Stimulated activated CD4-positive, alpha-beta T cell treated with anti-CD3 and anti-CD28 coated beads, Interleukin-1b, Interleukin-23, amount 100 ng/mL, for 1 hour (primary cell): Measurements from ENCODE around the gene PRM3.

Source experiments
- DNase-seq, 2 donors: peaks; one replicate each; pipeline ENCODE4 v3.0.0-alpha.2; 2020; ENCODE audit warnings: low read depth in 2 of 2

PRM3 gene

DNA sequence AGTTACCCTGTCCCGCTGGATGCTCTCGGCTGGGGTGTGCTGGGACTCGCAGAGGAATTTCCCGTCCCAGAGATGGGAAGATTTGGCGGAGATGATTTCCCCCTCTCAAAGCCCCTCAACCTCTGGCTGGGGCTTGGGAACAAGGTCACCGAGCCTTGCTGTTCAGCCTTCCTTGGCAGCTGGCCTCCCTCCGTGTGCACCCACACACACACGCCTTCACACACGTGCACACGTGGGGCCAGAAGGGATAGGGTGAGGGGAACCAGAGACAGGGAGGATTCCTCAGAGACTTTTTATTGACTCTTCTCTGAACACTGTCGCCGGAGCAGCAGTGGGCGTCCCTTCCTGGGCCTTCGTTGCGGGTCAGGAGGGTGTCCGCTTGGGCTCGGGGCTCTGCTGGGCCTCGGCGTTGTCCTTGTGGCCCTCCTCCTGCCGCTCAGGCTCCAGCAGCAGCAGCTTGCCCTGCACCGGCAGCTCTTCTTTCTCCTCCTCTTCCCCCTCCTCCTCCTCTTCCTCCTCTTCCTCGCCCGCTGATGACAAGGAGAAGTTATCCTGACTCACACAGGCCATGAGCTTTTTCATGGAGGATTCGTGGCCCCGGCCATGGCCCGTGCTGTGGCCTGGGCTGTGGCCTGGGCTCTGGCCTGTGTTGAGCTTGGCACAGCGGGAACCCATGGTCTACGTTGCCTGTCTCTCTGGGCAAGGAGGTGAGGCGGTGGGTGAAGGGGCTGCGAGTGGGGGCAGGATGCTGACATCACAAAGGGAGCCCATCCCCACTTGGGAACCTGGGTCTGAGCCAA, at the start of gene PRM3:
TSS of gene PRM3 (minus strand) at position 709 of the 800 bp plus-strand sequence. CDS start at position 675, 34 bp downstream.
- DNase-seq = no peak

DNA sequence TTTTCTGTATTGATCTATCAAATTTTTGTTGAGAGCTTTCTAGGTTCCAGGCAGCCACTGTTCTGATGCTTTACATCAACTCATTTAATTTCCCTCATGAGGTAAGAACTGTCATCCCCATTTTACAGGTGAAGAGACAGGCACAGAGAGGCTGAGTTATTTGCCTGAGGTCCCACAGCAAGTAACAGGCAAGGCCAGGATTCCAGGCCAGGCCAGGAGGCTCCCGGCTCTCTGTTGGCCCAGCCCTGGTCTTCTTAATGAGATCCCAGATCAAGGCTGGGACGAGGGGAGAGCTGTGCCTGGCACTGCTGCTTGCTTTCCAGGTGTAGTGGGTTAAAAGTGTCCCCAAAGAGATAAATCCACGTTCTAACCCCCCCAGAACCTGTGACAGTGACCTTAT, 49.4 kb upstream of the PRM3 start:
- no peak for DNase-seq

DNA sequence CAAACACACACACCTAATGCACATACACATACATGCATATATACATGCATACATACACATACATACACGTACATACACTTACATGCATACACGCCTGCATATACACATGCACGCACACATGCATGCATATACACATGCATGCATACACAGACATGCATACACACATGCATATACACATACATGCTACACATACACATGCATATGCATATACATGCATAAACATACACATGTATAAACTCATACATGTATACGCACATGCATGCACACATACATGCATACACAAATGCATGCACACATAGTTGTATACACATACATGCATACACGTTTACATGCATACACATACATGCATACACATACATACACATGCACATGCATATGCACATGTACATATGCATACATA, 48.2 kb upstream of the PRM3 start:
- no peak for DNase-seq

DNA sequence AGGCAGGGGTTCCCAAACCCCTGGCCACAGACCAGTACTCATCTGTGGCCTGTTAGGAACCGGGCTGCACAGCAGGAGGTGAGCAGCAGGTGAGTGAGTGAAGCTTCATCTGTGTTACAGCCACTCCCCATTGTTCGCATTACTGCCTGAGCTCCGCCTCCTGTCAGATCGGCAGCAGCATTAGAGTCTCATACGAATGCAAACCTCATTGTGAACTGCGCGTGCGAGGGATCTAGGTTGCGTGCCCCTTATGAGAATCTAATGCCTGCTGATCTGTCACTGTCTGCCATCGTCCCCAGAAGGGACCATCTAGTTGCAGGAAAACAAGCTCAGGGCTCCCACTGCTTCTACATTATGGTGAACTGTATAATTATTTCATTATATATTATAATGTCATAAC, 46.7 kb upstream of the PRM3 start:
- DNase-seq = no peak

- DNase-seq = no peak
Observed at GRCh38 chr16:11319529-11320146, 46.2 kb upstream of the PRM3 start.

GRCh38 chr16:11318817-11319216, 45.4 kb upstream of the PRM3 start:
- no peak for DNase-seq

DNA sequence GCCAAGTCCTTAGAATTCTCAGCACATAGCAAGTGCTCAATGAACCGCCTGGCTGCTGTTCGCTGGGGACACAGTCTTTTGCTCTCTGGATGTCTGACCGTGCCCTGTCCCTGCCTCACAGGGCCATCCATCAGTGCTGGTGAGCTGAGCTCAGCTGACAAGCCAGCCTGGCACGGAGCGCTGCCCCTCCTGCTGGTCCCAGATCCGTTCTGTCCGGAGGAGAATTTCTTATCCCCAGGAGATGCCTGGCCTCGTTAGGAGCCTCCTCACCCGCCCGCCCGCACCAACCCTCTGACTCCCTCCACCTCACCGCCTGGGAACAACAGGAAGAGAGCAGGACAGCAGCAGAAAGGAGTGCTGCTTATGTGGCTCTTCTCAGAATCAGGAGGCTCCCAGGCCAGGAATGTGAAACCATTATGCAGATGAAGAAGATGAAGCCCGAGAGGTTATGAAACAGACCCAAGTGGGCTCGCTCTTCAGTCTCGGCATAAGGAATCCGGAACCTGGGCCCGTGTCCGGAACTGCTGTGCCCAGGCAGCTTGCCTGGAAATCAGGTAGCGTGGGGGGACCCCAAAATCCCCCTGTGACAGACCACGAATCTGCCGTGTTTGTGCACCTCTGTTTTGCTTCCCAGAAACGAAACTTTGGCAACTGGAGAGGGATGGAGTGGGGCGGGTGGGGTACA, 43.0 kb upstream of the PRM3 start:
- DNase-seq = no peak

DNA sequence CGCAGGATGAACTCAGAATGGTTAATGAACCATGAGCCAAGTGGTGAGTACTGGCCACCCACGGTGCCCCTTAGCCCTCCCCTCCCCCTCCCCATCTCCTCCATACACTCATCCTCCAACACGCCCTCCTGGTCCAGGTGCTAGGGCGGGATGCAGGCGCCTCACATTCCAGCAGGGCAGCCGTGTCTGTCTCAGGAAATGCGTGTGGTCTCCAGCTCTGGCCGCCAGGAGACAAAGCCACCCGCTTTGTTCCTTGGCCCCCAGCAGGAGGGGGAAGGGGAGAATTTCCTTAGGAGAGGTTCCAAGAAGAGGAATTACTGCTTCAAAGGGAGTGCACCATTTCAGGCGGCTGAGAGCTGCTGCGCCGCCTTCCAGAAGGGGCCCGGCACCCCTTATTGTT, 42.1 kb upstream of the PRM3 start:
- DNase-seq = no peak

DNA sequence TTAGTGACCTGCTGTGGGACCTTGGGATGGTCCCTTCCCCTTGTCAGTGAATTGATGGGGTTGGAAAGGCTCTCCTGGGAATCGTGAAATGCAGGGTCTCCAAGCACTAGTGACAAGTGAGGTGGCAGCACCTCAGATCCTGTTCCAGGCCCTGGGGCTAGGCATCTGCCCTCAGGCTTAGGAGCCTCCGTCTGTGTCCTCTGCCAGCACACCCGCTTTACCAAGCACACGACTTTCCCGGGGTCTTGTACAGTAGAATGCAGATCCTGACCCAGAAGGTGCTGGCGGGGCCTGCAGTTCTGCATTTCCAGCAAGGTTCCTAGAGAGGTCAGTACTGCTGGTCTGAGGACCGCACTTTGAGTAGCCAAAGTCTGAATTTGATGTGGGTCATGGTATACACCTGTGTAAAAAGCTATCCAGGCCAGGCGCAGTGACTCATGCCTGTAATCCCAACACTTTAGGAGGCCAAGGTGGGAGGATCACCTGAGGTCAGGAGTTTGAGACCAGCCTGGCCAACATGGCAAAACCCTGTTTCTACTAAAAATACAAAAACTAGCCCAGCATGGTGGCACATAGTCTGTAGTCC, 41.0 kb upstream of the PRM3 start:
- no peak for DNase-seq

- no peak for DNase-seq
Observed at GRCh38 chr16:11313493-11314308, 40.3 kb upstream of the PRM3 start.

GRCh38 chr16:11312718-11313492, 39.5 kb upstream of the PRM3 start:
- no peak for DNase-seq

DNA sequence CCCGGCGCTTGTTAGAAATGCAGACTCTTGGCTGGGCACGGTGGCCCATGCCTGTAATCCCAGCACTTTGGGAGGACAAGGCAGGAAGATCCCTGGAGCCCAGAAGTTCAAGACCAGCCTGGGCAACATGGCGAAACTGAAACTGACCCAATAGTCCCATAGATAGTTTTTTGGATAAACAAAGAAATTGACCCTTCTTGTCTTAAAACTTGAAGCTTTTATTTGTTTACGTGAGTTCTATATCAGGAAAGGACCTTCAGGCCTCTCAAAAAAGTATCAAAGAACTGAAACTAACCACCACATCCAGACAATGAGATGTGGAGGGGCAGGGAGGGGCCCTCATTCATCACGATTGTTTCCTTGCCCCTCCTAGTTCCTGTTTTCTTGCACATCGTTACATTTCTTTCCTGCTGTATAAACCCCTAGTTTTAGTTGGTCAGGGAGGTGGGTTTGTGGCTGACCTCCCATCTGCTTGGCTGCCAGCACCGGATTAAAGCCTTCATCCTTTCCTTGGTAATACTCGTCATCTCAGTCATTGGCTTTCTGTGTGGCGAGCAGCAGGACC, 37.6 kb upstream of the PRM3 start:
- DNase-seq = no peak

GRCh38 chr16:11310634-11310977, 37.2 kb upstream of the PRM3 start:
- DNase-seq = no peak

- DNase-seq = no peak
Observed at GRCh38 chr16:11309895-11310633, 36.6 kb upstream of the PRM3 start.

GRCh38 chr16:11308493-11309283, 35.3 kb upstream of the PRM3 start:
- DNase-seq = no peak

DNA sequence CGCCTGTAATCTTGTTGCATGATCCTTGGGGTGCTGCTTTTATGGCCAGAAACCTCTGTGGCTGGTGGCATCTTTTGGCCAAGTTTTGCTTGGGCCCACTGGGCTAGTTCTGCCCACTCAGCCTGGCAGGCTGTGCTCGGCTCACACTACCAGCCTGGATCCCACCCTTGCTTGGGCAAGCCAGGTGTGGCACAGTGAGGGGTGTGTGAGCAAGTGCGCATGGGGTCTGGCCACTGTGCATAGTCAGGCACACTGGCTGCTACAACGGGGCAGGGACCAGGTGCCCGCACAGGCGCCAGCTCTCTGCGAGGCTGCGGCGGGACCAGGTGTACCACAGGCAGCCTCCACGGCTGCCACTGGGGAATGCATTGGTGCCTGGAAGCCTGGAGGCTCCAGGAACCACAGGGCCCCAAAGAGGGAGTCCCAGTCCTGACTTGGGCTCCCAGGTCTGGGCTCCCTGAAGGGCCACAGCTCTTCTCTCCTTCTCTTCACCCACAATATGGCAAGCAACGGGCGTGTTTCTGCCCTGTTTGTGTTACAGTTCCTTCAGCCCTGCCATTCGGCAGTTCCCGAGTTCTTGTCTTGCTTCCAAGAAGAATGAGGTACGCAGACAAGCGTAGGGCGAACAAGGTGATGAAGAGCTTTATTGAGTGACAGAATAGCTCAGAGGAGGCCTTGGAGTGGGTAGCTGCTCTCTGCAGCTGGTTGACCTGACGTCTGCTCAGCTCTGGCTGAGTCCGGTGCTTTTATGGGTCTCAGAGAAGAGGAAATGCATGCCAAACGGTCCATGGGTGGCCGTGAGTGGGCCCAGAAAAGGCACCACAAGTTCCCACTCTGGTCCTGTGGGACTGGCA, 34.4 kb upstream of the PRM3 start:
- no peak for DNase-seq

GRCh38 chr16:11306997-11307638, 33.7 kb upstream of the PRM3 start:
- DNase-seq = no peak

- DNase-seq = no peak
Observed at GRCh38 chr16:11306381-11306780, 33.0 kb upstream of the PRM3 start.
